Measurements from ENCODE around the gene USP31.

GRCh38 chr16:23124315-23124714, 24.9 kb downstream of the USP31 start:
- TF ChIP-seq CTCF (IDR thresholded peaks at IDR 0.05): no peak
- TF ChIP-seq EZH2 (IDR thresholded peaks at IDR 0.05; ENCODE audit: borderline replicate concordance, insufficient read depth, low read depth, low read length, poor library complexity, severe bottlenecking): no peak

Measured in B cell (primary cell).